H1 (cell line): ENCODE measurements around the gene ZNF775. TPM values are rescaled to one million over a fixed set of nuclear protein-coding genes. Genes with fewer than 3 reads are reported as not detected.
A peak's percentile ranks its signal among the peaks of the same experiment; 100 is the strongest.

Source experiments
- CTCF ChIA-PET: fragments of 300-600 bp; sonication (Branson Sonifier 250); formaldehyde crosslinking; loops from one replicate; lab custom pipeline; 2021; ENCODE audit not compliant: partially characterized antibody; lab: Charles Lee
- POLR2A ChIA-PET: fragments of 300-600 bp; sonication (Branson Sonifier 250); formaldehyde crosslinking; loops from one replicate; lab custom pipeline; 2021; ENCODE audit warnings: inconsistent platforms; ENCODE audit not compliant: partially characterized antibody; lab: Charles Lee
- DNase-seq, 2 experiments: peaks; one replicate each; pipeline versions ENCODE4 v3.0.0 to v3.0.0-alpha.2; 2010 to 2022; ENCODE audit warnings: low spot score in 2 of 2, low read depth in 1 of 2, mixed read lengths in 1 of 2
- FAIRE-seq: peaks from 2 replicates; lab custom pipeline; 2011; peaks lifted over from hg19 to GRCh38; lab: Jason Lieb, UNC
- H2AFZ ChIP-seq: 2 replicates; pipeline ENCODE4 v1.8.1; 2012; ENCODE audit warnings: low read length, inconsistent platforms
- H2AK5ac ChIP-seq: 2 replicates; pipeline ENCODE4 v1.6.1; 2013; ENCODE audit warnings: low read depth, low read length
- H2BK120ac ChIP-seq: replicated peaks from 2 replicates; pipeline ENCODE3; 2013; ENCODE audit warnings: low read depth, low read length, inconsistent platforms
- H2BK12ac ChIP-seq: 2 replicates; pipeline ENCODE4 v1.6.1; 2013; ENCODE audit warnings: low read depth, low read length
- H2BK15ac ChIP-seq: 2 replicates; pipeline ENCODE4 v1.6.1; 2013; ENCODE audit warnings: low read length
- H2BK20ac ChIP-seq: 2 replicates; pipeline ENCODE4 v1.6.1; 2013; ENCODE audit warnings: low read length
- H2BK5ac ChIP-seq: 2 replicates; pipeline ENCODE4 v1.6.1; 2013; ENCODE audit warnings: low read depth, low read length
- H3K14ac ChIP-seq: 2 replicates; pipeline ENCODE4 v1.6.1; 2013; ENCODE audit warnings: inconsistent platforms; ENCODE audit not compliant: insufficient read length
- H3K18ac ChIP-seq: 2 replicates; pipeline ENCODE4 v1.6.1; 2013; ENCODE audit warnings: low read length; ENCODE audit errors: extremely low read depth
- H3K23ac ChIP-seq: 2 replicates; pipeline ENCODE4 v1.6.1; 2013; ENCODE audit warnings: inconsistent platforms; ENCODE audit not compliant: insufficient read length
- H3K23me2 ChIP-seq: 2 replicates; pipeline ENCODE4 v1.6.1; 2013; ENCODE audit warnings: low read depth, low read length
- H3K27ac ChIP-seq: 2 replicates; pipeline ENCODE4 v1.6.1; 2011; ENCODE audit warnings: low read depth, low read length, inconsistent platforms
- H3K27me3 ChIP-seq, 4 experiments: replicated peaks in 1 of 4; 1 replicate in 1 of 4; 2 replicates in 3 of 4; pipeline versions ENCODE4 v1.6.1 to v1.8.1; 2011 to 2013; ENCODE audit warnings: low read length in 3 of 4, mild to moderate bottlenecking in 3 of 4, inconsistent platforms in 2 of 4, mixed read lengths in 2 of 4, moderate library complexity in 1 of 4; ENCODE audit not compliant: control insufficient read depth in 3 of 4, insufficient read depth in 3 of 4; ENCODE audit errors: extremely low read depth in 1 of 4
- H3K36me3 ChIP-seq, 4 experiments: 2 replicates each; pipeline versions ENCODE4 v1.6.1 to v1.8.1; 2011 to 2013; ENCODE audit warnings: mild to moderate bottlenecking in 4 of 4, low read length in 3 of 4, moderate library complexity in 2 of 4, control low read depth in 1 of 4, inconsistent platforms in 1 of 4; ENCODE audit not compliant: insufficient read depth in 4 of 4, control insufficient read depth in 2 of 4
- H3K4ac ChIP-seq: replicated peaks from 2 replicates; pipeline ENCODE3; 2013; ENCODE audit warnings: low read length, low read depth, mixed read lengths, inconsistent platforms; ENCODE audit not compliant: insufficient read length
- H3K4me1 ChIP-seq, 4 experiments: replicated peaks in 1 of 4; 1 replicate in 1 of 4; 2 replicates in 3 of 4; pipeline versions ENCODE4 v1.6.1 to v1.8.1; 2011 to 2013; ENCODE audit warnings: low read length in 3 of 4, inconsistent platforms in 2 of 4, mixed read lengths in 1 of 4; ENCODE audit not compliant: insufficient read depth in 4 of 4, control insufficient read depth in 3 of 4
- H3K4me2 ChIP-seq, 2 experiments: 2 replicates each; pipeline versions ENCODE4 v1.6.1 to v1.8.1; 2011 to 2013; ENCODE audit warnings: low read depth in 2 of 2, low read length in 2 of 2, control low read depth in 1 of 2, inconsistent platforms in 1 of 2, mild to moderate bottlenecking in 1 of 2; ENCODE audit not compliant: insufficient read depth in 1 of 2
- H3K4me3 ChIP-seq, 4 experiments: fragments of 200-600, 300-600 bp in 1 of 4; sonication (generic), shearing (Covaris generic), sonication (Bioruptor Twin) in 1 of 4; 2 replicates each; pipeline versions ENCODE4 v1.5.1 to v1.8.1; 2011 to 2016; ENCODE audit warnings: low read length in 4 of 4, low read depth in 3 of 4, control low read depth in 2 of 4, inconsistent platforms in 2 of 4, mild to moderate bottlenecking in 2 of 4, mixed read lengths in 1 of 4, moderate library complexity in 1 of 4; ENCODE audit not compliant: insufficient read depth in 2 of 4; ENCODE audit errors: extremely low read depth in 1 of 4
- H3K56ac ChIP-seq: replicated peaks from 2 replicates; pipeline ENCODE3; 2013; ENCODE audit warnings: low read depth, mild to moderate bottlenecking, mixed read lengths, low read length, inconsistent platforms; ENCODE audit not compliant: insufficient read length
- H3K79me1 ChIP-seq: 2 replicates; pipeline ENCODE4 v1.6.1; 2013; ENCODE audit warnings: low read depth, low read length, control low read depth
- H3K79me2 ChIP-seq, 2 experiments: 2 replicates each; pipeline versions ENCODE4 v1.6.1 to v1.8.1; 2012 to 2013; ENCODE audit warnings: low read length in 2 of 2, mild to moderate bottlenecking in 2 of 2, inconsistent platforms in 1 of 2; ENCODE audit not compliant: insufficient read depth in 2 of 2, control insufficient read depth in 1 of 2
- H3K9ac ChIP-seq, 4 experiments: replicated peaks in 1 of 4; 1 replicate in 1 of 4; 2 replicates in 3 of 4; pipeline versions ENCODE4 v1.6.1 to v1.8.1; 2011 to 2013; ENCODE audit warnings: low read depth in 3 of 4, low read length in 3 of 4, control low read depth in 2 of 4, mild to moderate bottlenecking in 2 of 4, moderate library complexity in 2 of 4, inconsistent platforms in 1 of 4; ENCODE audit errors: extremely low read depth in 1 of 4
- H3K9me3 ChIP-seq, 2 experiments: 2 replicates each; pipeline versions ENCODE4 v1.6.1 to v1.8.1; 2012 to 2013; ENCODE audit warnings: mild to moderate bottlenecking in 2 of 2, moderate library complexity in 2 of 2, control low read depth in 1 of 2, inconsistent platforms in 1 of 2, low read depth in 1 of 2, low read length in 1 of 2, mixed read lengths in 1 of 2; ENCODE audit not compliant: insufficient read depth in 2 of 2
- H4K20me1 ChIP-seq, 2 experiments: replicated peaks in 1 of 2; 2 replicates each; pipeline versions ENCODE3 to v1.8.1; 2011 to 2013; ENCODE audit warnings: inconsistent platforms in 2 of 2, low read length in 2 of 2, mild to moderate bottlenecking in 1 of 2; ENCODE audit not compliant: insufficient read depth in 2 of 2, control insufficient read depth in 1 of 2
- H4K5ac ChIP-seq: 2 replicates; pipeline ENCODE4 v1.6.1; 2013; ENCODE audit warnings: low read length, low read depth, mixed read lengths, inconsistent platforms; ENCODE audit not compliant: insufficient read length
- H4K8ac ChIP-seq: 2 replicates; pipeline ENCODE4 v1.8.0; 2013; ENCODE audit warnings: mild to moderate bottlenecking, moderate library complexity, low read length, inconsistent platforms; ENCODE audit not compliant: insufficient read depth; ENCODE audit errors: extremely low read depth
- H4K91ac ChIP-seq: replicated peaks from 2 replicates; pipeline ENCODE3; 2013; ENCODE audit warnings: low read length, mixed read lengths, inconsistent platforms; ENCODE audit not compliant: insufficient read length
- GABPA ChIP-seq: IDR thresholded peaks from 2 replicates; pipeline ENCODE4 v1.6.1; 2011; ENCODE audit warnings: mild to moderate bottlenecking, low read length, moderate library complexity, borderline replicate concordance; ENCODE audit not compliant: insufficient read depth
- KDM4A ChIP-seq: IDR thresholded peaks from one replicate; pipeline ENCODE4 v1.7.1; 2012; ENCODE audit warnings: low read depth, mild to moderate bottlenecking, moderate library complexity, low read length, inconsistent platforms; ENCODE audit not compliant: severe bottlenecking
- SP1 ChIP-seq: IDR thresholded peaks from 2 replicates; pipeline ENCODE4 v1.6.1; 2011; ENCODE audit warnings: low read depth, low read length
- TAF1 ChIP-seq: IDR thresholded peaks from 2 replicates; pipeline ENCODE4 v1.6.1; 2011; ENCODE audit warnings: mild to moderate bottlenecking, low read depth, low read length
- TAF7 ChIP-seq: optimal IDR thresholded peaks from 2 replicates; pipeline ENCODE3; 2011; ENCODE audit warnings: low read depth, mild to moderate bottlenecking, inconsistent platforms, low read length, moderate library complexity, borderline replicate concordance
- USF2 ChIP-seq: IDR thresholded peaks from 2 replicates; pipeline ENCODE4 v1.6.1; 2011; ENCODE audit warnings: low read length, improper control_type of control experiment
- WGBS, 2 experiments: shearing (Covaris generic) in 1 of 2; methylation state at CpG; one replicate each; pipeline versions ENCODE4 v1.1.6 to v1.1.7; 2013 to 2015; ENCODE audit warnings: low lambda C conversion rate in 2 of 2, mixed read lengths in 2 of 2, inconsistent platforms in 1 of 2, low coverage in 1 of 2, missing lambda C conversion rate in 1 of 2; ENCODE audit not compliant: insufficient replicate concordance in 2 of 2, insufficient coverage in 1 of 2, insufficient read length in 1 of 2; ENCODE audit errors: extremely low coverage in 1 of 2, missing lambda C conversion rate in 1 of 2; 5-methylcytosine and 5-hydroxymethylcytosine counted together
- long read RNA-seq, 2 experiments: library from RNA in 1 of 2; library from capped mRNA in 1 of 2; stranded (forward); transcript quantifications; one replicate each; pipeline ENCODE4 v2.0.0, GENCODE V29; 2021; ENCODE audit warnings: inconsistent platforms in 1 of 2
- polyA minus RNA-seq, 3 experiments: library from RNA; depleted of rRNA, polyadenylated mRNA; stranded (reverse); fragments of >200 nt; gene quantifications; 1 replicate in 2 of 3; 2 replicates in 1 of 3; pipeline ENCODE4 v1.2.3, GENCODE V29; 2011
- polyA plus RNA-seq, 7 experiments: library from polyadenylated mRNA; depleted of rRNA in 3 of 7; stranded (reverse) in 5 of 7; unstranded in 2 of 7; fragments of >200 nt in 5 of 7; fragments of 200-250 nt in 2 of 7; gene quantifications; 1 replicate in 5 of 7; 2 replicates in 1 of 7; 4 replicates in 1 of 7; pipeline versions ENCODE4 v1.2.1 to v1.2.3, GENCODE V29; 2011 to 2013; ENCODE audit warnings: missing spikeins in 2 of 7, mixed read lengths in 2 of 7
- total RNA-seq: library from RNA; stranded (reverse); fragmentation: NEBNext Ultra II Directional; extraction: Animal tissue kit (Norgen Biotek cat#: 25700); gene quantifications from 2 replicates; pipeline ENCODE4 v1.2.1, GENCODE V29; 2021

ZNF775 gene
- total RNA-seq (21.5 and 24.9 TPM in 2 replicates), polyA plus RNA-seq (2011; rRNA removed) (13.6 and 22.5 TPM in 2 replicates), polyA minus RNA-seq (2011; rRNA and poly(A)+ RNA removed) (2.5 and 2.9 TPM in 2 replicates)
- 23.8 TPM for polyA plus RNA-seq (2011; cell fraction: cytosol; rRNA removed)
- polyA plus RNA-seq (2011; cell fraction: nucleus; rRNA removed): 26.9 TPM
- polyA plus RNA-seq (2012, experiment 1 of 2): 12.3 to 21.8 TPM (median 20.3 TPM) in 4 replicates
- 13.0 TPM for polyA plus RNA-seq (2012, experiment 2 of 2)
- polyA plus RNA-seq (2013, experiment 1 of 2): 9.1 TPM
- 8.5 TPM for polyA plus RNA-seq (2013, experiment 2 of 2)
- polyA minus RNA-seq (2011; cell fraction: cytosol; rRNA and poly(A)+ RNA removed): 21.4 TPM
- polyA minus RNA-seq (2011; cell fraction: nucleus; rRNA and poly(A)+ RNA removed): 15.7 TPM
- long read RNA-seq, experiment 1, partial matches to known transcripts: 0 of 17 reads
- long read RNA-seq, experiment 1, other reads (novel, unspliced or antisense): 15 of 17 reads
- long read RNA-seq, experiment 2: 0 reads

DNA sequence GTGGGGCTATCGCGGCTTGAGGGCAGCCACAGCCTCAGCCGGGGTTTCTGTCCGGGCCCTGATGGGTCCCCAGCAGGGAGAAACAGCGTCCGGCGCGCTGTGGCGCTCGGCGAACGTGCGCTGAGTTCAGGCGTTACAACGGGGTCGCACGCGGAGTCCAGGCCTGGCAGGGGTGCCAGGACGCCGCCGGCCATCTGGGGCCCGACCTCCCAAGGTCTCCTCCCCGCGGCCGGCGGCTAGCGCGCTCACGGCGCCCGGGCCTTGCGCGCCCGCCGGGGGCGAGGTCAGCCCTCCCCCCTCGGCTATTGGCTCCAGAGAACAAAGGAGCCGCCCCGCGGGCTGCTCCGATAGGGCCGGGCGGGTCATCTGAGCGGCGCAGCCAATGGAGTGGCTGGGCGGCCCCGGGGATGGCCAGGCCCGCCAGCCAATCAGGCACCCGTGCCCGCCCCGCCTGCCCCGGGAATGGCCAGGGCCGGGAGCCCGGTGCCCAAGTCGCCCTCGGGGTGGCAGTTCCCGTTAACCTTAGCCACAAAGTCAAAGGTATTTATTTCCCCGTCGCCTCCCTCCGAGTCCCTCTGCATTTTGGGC, at the start of gene ZNF775:
ZNF775 (plus strand) TSS at position 478 of the 588 bp plus-strand sequence. CDS start 9,141 bp downstream, outside the sequence.
- ChIA-PET POLR2A (interaction anchor here (0.9 to 6.1 kb wide), 8 partner anchors 7 to 49 kb away, joined by 3 to 93 read pairs (median 12); partner anchors contain the start of gene REPIN1), CTCF (interaction anchor here (1.1 to 2.1 kb wide), 5 partner anchors 10 to 88 kb away, joined by 3 to 18 read pairs (median 5); partner anchors contain the start of gene REPIN1)
- Histone ChIP-seq H3K79me2 (peaks cover 0 to 44% of the 10 kb centered on the region in 2 experiments), H3K4me1 (peaks cover 15 to 44% (median 27%) of the 10 kb centered on the region in 4 experiments), H3K18ac (peak within 1 kb of the TSS; percentile 98), H2BK12ac (0 out of 2 replicates have a peak within 1 kb of the TSS, but pooled peaks have one; percentile 86), H3K4me3 (peak within 1 kb of the TSS; percentile 88 to 96 (median 90)), H4K20me1 (peaks cover 0 to 4% of the 10 kb centered on the region in 2 experiments), H4K5ac (peak within 1 kb of the TSS; percentile 89), H3K27me3 (no peaks in the 10 kb centered on the region), H3K56ac (peak within 1 kb of the TSS; percentile 96), H3K36me3 (peaks cover 2 to 16% (median 3%) of the 10 kb centered on the region in 4 experiments; a peak in 2 of 8 replicates), H3K79me1 (peaks cover 15% of the 10 kb centered on the region), H3K27ac (peak within 1 kb of the TSS; percentile 70), H3K4ac (peak within 1 kb of the TSS; percentile 59), H3K4me2 (peak within 1 kb of the TSS; percentile 94), H2BK120ac (peak within 1 kb of the TSS; percentile 33), H2BK15ac (peak within 1 kb of the TSS; percentile 14; the same call in 1 of the 2 replicates), H3K23me2 (peaks cover 11% of the 10 kb centered on the region), H4K8ac (peak within 1 kb of the TSS; percentile 91), H2BK5ac (peak within 1 kb of the TSS; percentile 93), H3K23ac (no peak within 1 kb of the TSS), H2AK5ac (no peak within 1 kb of the TSS), H3K14ac (no peak within 1 kb of the TSS), H2BK20ac (peak within 1 kb of the TSS; percentile 43; the same call in 1 of the 2 replicates), H3K9me3 (no peaks in the 10 kb centered on the region), H2AFZ (no peak within 1 kb of the TSS), H3K9ac (peak within 1 kb of the TSS; percentile 59 to 84 (median 72)), H4K91ac (peak within 1 kb of the TSS; percentile 75)
- DNase-seq (peak; percentile 89 to 93), FAIRE-seq (no peak)
- WGBS, 2 experiments: 1% methylated on average over 44 of the region's 60 CpGs; no CpG with 5 or more reads in 1 of the 2 experiments
- TF ChIP-seq TAF7: peak; percentile 36
- TF ChIP-seq USF2: peak; percentile 91
- TF ChIP-seq KDM4A: no peak
- TF ChIP-seq SP1: peak; percentile 96
- peak; percentile 41; the same call in 1 of the 2 replicates for TF ChIP-seq GABPA
- TF ChIP-seq TAF1: peak; percentile 63; the same call in 1 of the 2 replicates
